Body of pancreas (tissue), 4 donors: ENCODE results near the gene EFNA5.

ENCODE experiments used
- CTCF ChIP-seq, 7 experiments: fragments of 450-650 bp in 4 of 7; fragments of 200-600 bp in 3 of 7; sonication (generic) in 3 of 7; IDR thresholded peaks; one replicate each; pipeline ENCODE4 v1.5.1; 2016 to 2019; ENCODE audit warnings: antibody characterized with exemption in 7 of 7
- POLR2A ChIP-seq, 3 donors: fragments of 450-650 bp; IDR thresholded peaks; one replicate each; pipeline ENCODE4 v1.6.1; 2016; ENCODE audit warnings: antibody characterized with exemption in 3 of 3, mild to moderate bottlenecking in 2 of 3

- TF ChIP-seq POLR2A (IDR thresholded peaks at IDR 0.05) (no peak), CTCF (IDR thresholded peaks at IDR 0.05) (no peak)
Observed at GRCh38 chr5:107538805-107539445, 131.8 kb downstream of the EFNA5 start.
